NCI-H128 (cell line): ENCODE measurements around the gene CCDC174.
"Not testable (repeated sequence)": the region's sequence is repeated elsewhere in the genome, so short reads cannot be mapped to it uniquely, and the experiment has no call there.

Experiments
- DNase-seq: peaks from one replicate; lab custom pipeline; 2025; ENCODE audit not compliant: unreplicated experiment; lab: John Stamatoyannopoulos, UW

Gene CCDC174

GRCh38 chr3:14651440-14652251 is at the start of gene CCDC174:
CCDC174 (plus strand) TSS chr3:14651762; CDS start chr3:14651837, 75 bp downstream.
- DNase-seq = peak; percentile 90

GRCh38 chr3:14602006-14602803 is 49.4 kb upstream of the CCDC174 start:
- DNase-seq = no peak

GRCh38 chr3:14602804-14603644 is 48.5 kb upstream of the CCDC174 start:
- DNase-seq = no peak

- no peak for DNase-seq
These were observed 46.5 kb upstream of the CCDC174 start for GRCh38 chr3:14605067-14605466.

- DNase-seq = no peak
These were observed 45.8 kb upstream of the CCDC174 start for GRCh38 chr3:14605744-14606143.

- no peak for DNase-seq
These were observed 44.8 kb upstream of the CCDC174 start for GRCh38 chr3:14606669-14607339.

- DNase-seq = no peak
These were observed 43.3 kb upstream of the CCDC174 start for GRCh38 chr3:14608298-14608697.

- not testable (repeated sequence) for DNase-seq
These were observed 42.5 kb upstream of the CCDC174 start for GRCh38 chr3:14609058-14609457.

GRCh38 chr3:14609506-14609905 is 42.1 kb upstream of the CCDC174 start:
- DNase-seq = no peak

GRCh38 chr3:14609941-14610340 is 41.6 kb upstream of the CCDC174 start:
- DNase-seq = no peak

GRCh38 chr3:14614189-14614588 is 37.4 kb upstream of the CCDC174 start:
- DNase-seq = no peak

- DNase-seq = no peak
These were observed 36.7 kb upstream of the CCDC174 start for GRCh38 chr3:14614862-14615261.

- no peak for DNase-seq
These were observed 34.7 kb upstream of the CCDC174 start for GRCh38 chr3:14616606-14617507.

- DNase-seq = no peak
These were observed 34.0 kb upstream of the CCDC174 start for GRCh38 chr3:14617508-14618023.

- DNase-seq = no peak
These were observed 32.0 kb upstream of the CCDC174 start for GRCh38 chr3:14619605-14620004.

GRCh38 chr3:14620512-14620911 is 31.1 kb upstream of the CCDC174 start:
- DNase-seq = no peak

GRCh38 chr3:14621093-14621492 is 30.5 kb upstream of the CCDC174 start:
- DNase-seq = no peak

- DNase-seq = no peak
These were observed 29.2 kb upstream of the CCDC174 start for GRCh38 chr3:14622368-14622767.

- DNase-seq = no peak
These were observed 28.0 kb upstream of the CCDC174 start for GRCh38 chr3:14623569-14624051.
